WTC11 (cell line): ENCODE measurements around the gene ZNF8. TPM values are rescaled to one million over a fixed set of nuclear protein-coding genes. Genes with fewer than 3 reads are reported as not detected.

Experiments used
- ATAC-seq: fragments of 200-7000 bp; cut with Tn5 transposase; 2 replicates; pipeline ENCODE4 v1.10.0; 2021; ENCODE audit warnings: mild to moderate bottlenecking, moderate library complexity
- CTCF ChIA-PET: fragments of 300-600 bp; sonication (Branson Sonifier 250); formaldehyde crosslinking; loops from one replicate; lab custom pipeline; 2021; ENCODE audit warnings: antibody characterized with exemption; lab: Charles Lee
- POLR2A ChIA-PET: fragments of 350-600 bp; sonication (Branson Sonifier 250); formaldehyde crosslinking; loops from one replicate; lab custom pipeline; 2021; ENCODE audit warnings: antibody characterized with exemption; lab: Charles Lee
- DNase-seq: peaks from one replicate; pipeline ENCODE4 v3.0.0; 2021; ENCODE audit warnings: low spot score
- H3K27ac Mint-ChIP-seq: 2 replicates; pipeline ENCODE4 v1.8.0; 2021; ENCODE audit warnings: mixed read lengths
- H3K27me3 Mint-ChIP-seq: 2 replicates; pipeline ENCODE4 v1.8.0; 2021; ENCODE audit warnings: low read depth, mild to moderate bottlenecking, moderate library complexity, mixed read lengths
- H3K36me3 Mint-ChIP-seq: 2 replicates; pipeline ENCODE4 v1.8.0; 2021; ENCODE audit warnings: mixed read lengths
- H3K4me1 Mint-ChIP-seq: 2 replicates; pipeline ENCODE4 v1.8.0; 2022; ENCODE audit warnings: mixed read lengths
- H3K4me3 Mint-ChIP-seq: 2 replicates; pipeline ENCODE4 v1.8.0; 2021; ENCODE audit warnings: mild to moderate bottlenecking, moderate library complexity, mixed read lengths
- H3K9me3 Mint-ChIP-seq: 2 replicates; pipeline ENCODE4 v1.8.0; 2021; ENCODE audit warnings: mixed read lengths
- CBFB ChIP-seq: sonication (generic); formaldehyde crosslinking; IDR thresholded peaks from 2 replicates; pipeline ENCODE4 v1.8.1; 2022; ENCODE audit warnings: mild to moderate bottlenecking, low read depth, missing genetic modification reagents
- CTCF ChIP-seq: fragments of 200-600 bp; IDR thresholded peaks from 2 replicates; pipeline ENCODE4 v1.8.0; 2022; ENCODE audit warnings: antibody characterized with exemption
- E2F4 ChIP-seq: sonication (generic); formaldehyde crosslinking; IDR thresholded peaks from 2 replicates; pipeline ENCODE4 v1.8.1; 2022; ENCODE audit warnings: low read depth, mild to moderate bottlenecking, moderate library complexity, missing genetic modification reagents, borderline replicate concordance
- E2F5 ChIP-seq: sonication (generic); formaldehyde crosslinking; IDR thresholded peaks from 2 replicates; pipeline ENCODE4 v1.8.1; 2022; ENCODE audit warnings: mild to moderate bottlenecking, moderate library complexity, missing genetic modification reagents
- ERG ChIP-seq: fragments of 250-450 bp; sonication (Bioruptor Pico); IDR thresholded peaks from 2 replicates; pipeline ENCODE4 v1.8.0; 2021; ENCODE audit warnings: mild to moderate bottlenecking
- FOXK1 ChIP-seq: sonication (generic); formaldehyde crosslinking; IDR thresholded peaks from 2 replicates; pipeline ENCODE4 v1.8.0; 2022; ENCODE audit warnings: mild to moderate bottlenecking, moderate library complexity, missing genetic modification reagents
- MLX ChIP-seq: sonication (generic); formaldehyde crosslinking; IDR thresholded peaks from 2 replicates; pipeline ENCODE4 v1.8.1; 2023; ENCODE audit warnings: mild to moderate bottlenecking, missing genetic modification reagents, moderate library complexity
- MYBL2 ChIP-seq: sonication (generic); formaldehyde crosslinking; IDR thresholded peaks from 2 replicates; pipeline ENCODE4 v1.8.1; 2023; ENCODE audit warnings: mild to moderate bottlenecking, moderate library complexity, missing genetic modification reagents
- NFE2L1 ChIP-seq: sonication (generic); formaldehyde crosslinking; IDR thresholded peaks from 2 replicates; pipeline ENCODE4 v1.8.1; 2023; ENCODE audit warnings: missing genetic modification reagents
- PRDM15 ChIP-seq: sonication (generic); formaldehyde crosslinking; IDR thresholded peaks from 2 replicates; pipeline ENCODE4 v1.8.0; 2022; ENCODE audit warnings: missing genetic modification reagents
- TEAD1 ChIP-seq: sonication (generic); formaldehyde crosslinking; IDR thresholded peaks from 2 replicates; pipeline ENCODE4 v1.8.0; 2022; ENCODE audit warnings: mild to moderate bottlenecking, missing genetic modification reagents
- total RNA-seq: library from RNA; stranded (reverse); gene quantifications from 3 replicates; pipeline ENCODE4 v1.2.3, GENCODE V29; 2021
- TF ChIP-seq, protein P1 (sequence below): sonication (generic); formaldehyde crosslinking; IDR thresholded peaks from 2 replicates; pipeline ENCODE4 v1.8.0; 2023; ENCODE audit warnings: missing genetic modification reagents, mild to moderate bottlenecking, borderline replicate concordance

ZNF8 gene
- total RNA-seq, 1 experiment from 2014 or later: 18.8 TPM

DNA sequence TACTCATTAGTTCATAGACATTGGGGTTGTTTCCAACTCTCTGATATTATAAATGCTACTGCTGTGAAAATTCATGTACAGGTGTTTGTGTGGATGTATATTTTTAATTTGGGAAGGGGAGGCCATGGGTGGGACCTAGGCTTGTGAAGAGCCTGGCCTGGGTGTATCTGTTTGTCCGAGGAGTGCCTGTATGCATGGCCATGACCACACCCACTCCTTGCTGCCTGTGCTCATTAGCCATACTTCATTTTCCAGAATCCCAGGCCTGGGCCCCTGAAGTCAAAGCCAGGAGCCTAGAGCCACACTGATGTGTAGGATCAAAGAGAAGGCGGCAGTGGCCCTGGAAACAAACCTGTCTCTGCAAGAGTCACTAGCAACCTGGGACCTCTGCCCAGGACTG lies 36.8 kb downstream of the ZNF8 start:
- POLR2A ChIA-PET: no interaction called here
- CTCF ChIA-PET: no interaction called here
- H3K4me1 Mint-ChIP-seq: no peaks in the 10 kb centered on the region
- no peaks in the 10 kb centered on the region for H3K9me3 Mint-ChIP-seq
- no peak overlapping the region for H3K27ac Mint-ChIP-seq
- no peak for DNase-seq
- no peak overlapping the region for H3K4me3 Mint-ChIP-seq
- no peak for TF ChIP-seq CBFB (CRISPR knock-in tag)
- TF ChIP-seq CTCF: no peak
- TF ChIP-seq E2F5 (CRISPR knock-in tag): no peak
- TF ChIP-seq MYBL2 (CRISPR knock-in tag): no peak
- no peak for TF ChIP-seq MLX (CRISPR knock-in tag)
- TF ChIP-seq PRDM15 (CRISPR knock-in tag): no peak
- no peak for TF ChIP-seq NFE2L1 (CRISPR knock-in tag)
- no peak for TF ChIP-seq E2F4 (CRISPR knock-in tag)
- TF ChIP-seq, protein P1, sequence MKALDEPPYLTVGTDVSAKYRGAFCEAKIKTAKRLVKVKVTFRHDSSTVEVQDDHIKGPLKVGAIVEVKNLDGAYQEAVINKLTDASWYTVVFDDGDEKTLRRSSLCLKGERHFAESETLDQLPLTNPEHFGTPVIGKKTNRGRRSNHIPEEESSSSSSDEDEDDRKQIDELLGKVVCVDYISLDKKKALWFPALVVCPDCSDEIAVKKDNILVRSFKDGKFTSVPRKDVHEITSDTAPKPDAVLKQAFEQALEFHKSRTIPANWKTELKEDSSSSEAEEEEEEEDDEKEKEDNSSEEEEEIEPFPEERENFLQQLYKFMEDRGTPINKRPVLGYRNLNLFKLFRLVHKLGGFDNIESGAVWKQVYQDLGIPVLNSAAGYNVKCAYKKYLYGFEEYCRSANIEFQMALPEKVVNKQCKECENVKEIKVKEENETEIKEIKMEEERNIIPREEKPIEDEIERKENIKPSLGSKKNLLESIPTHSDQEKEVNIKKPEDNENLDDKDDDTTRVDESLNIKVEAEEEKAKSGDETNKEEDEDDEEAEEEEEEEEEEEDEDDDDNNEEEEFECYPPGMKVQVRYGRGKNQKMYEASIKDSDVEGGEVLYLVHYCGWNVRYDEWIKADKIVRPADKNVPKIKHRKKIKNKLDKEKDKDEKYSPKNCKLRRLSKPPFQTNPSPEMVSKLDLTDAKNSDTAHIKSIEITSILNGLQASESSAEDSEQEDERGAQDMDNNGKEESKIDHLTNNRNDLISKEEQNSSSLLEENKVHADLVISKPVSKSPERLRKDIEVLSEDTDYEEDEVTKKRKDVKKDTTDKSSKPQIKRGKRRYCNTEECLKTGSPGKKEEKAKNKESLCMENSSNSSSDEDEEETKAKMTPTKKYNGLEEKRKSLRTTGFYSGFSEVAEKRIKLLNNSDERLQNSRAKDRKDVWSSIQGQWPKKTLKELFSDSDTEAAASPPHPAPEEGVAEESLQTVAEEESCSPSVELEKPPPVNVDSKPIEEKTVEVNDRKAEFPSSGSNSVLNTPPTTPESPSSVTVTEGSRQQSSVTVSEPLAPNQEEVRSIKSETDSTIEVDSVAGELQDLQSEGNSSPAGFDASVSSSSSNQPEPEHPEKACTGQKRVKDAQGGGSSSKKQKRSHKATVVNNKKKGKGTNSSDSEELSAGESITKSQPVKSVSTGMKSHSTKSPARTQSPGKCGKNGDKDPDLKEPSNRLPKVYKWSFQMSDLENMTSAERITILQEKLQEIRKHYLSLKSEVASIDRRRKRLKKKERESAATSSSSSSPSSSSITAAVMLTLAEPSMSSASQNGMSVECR (CRISPR knock-in tag): no peak
- no peak for TF ChIP-seq ERG (CRISPR knock-in tag)
- no peak for TF ChIP-seq TEAD1 (CRISPR knock-in tag)
- TF ChIP-seq FOXK1: no peak
- H3K27me3 Mint-ChIP-seq: no peaks in the 10 kb centered on the region
- peaks cover 43% of the 10 kb centered on the region for H3K36me3 Mint-ChIP-seq
- no peak for ATAC-seq
